ENCODE results near the gene NEK1. TPM values are rescaled to one million over a fixed set of nuclear protein-coding genes. Genes with fewer than 3 reads are reported as not detected.

Gene NEK1
- total RNA-seq, 1 donor from 2014 or later, result 13.0 TPM

DNA sequence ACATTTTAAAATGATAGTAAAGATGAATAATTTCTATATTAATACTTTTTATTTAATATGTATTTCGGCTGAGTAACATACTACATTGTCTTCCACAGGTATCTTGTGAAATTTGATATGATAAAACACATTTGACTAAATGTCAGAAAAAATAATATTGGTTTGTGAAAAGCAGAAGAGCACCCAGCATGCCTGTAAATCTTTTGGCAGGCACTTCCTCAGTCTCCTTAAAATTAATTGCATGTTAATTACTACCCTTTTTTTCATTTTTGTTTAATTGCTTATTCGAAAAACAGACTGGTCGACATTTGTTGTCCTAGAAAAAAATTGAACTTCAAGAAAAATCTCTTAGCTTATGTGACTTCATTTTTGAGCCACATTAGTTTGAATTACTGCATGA, 48.5 kb upstream of the NEK1 start:
- Histone ChIP-seq H3K79me2 (ENCODE audit: insufficient read depth, low read length) (peaks cover 29% of the 10 kb centered on the region), H3K27ac (ENCODE audit: low read depth, low read length) (peak overlapping the region; percentile 94), H3K9ac (ENCODE audit: low read length) (peak overlapping the region; percentile 88), H3K4me1 (ENCODE audit: insufficient read depth, low read length) (peaks cover 21% of the 10 kb centered on the region), H3K36me3 (ENCODE audit: insufficient read depth, low read length) (no peaks in the 10 kb centered on the region), H3K27me3 (ENCODE audit: insufficient read depth, low read length) (no peaks in the 10 kb centered on the region), H2AFZ (ENCODE audit: low read depth, low read length) (no peak overlapping the region), H4K20me1 (ENCODE audit: insufficient read depth, low read length) (peaks cover 3% of the 10 kb centered on the region), H3K9me3 (ENCODE audit: insufficient read depth, low read depth, low read length) (no peaks in the 10 kb centered on the region), H3K4me3 (ENCODE audit: insufficient read depth, low read depth, low read length) (peak overlapping the region; percentile 72), H3K4me2 (ENCODE audit: low read length) (peak overlapping the region; percentile 86)
- no peaks in the 10 kb centered on the region for H3K9me3 Mint-ChIP-seq (ENCODE audit: unreplicated experiment)
- FAIRE-seq, result no peak
- no peak for DNase-seq (ENCODE audit: low read depth)
- peaks cover 23% of the 10 kb centered on the region for H3K4me1 Mint-ChIP-seq (ENCODE audit: low read depth, unreplicated experiment)
- H3K36me3 Mint-ChIP-seq (ENCODE audit: low read depth, unreplicated experiment), result no peaks in the 10 kb centered on the region
- H3K27ac Mint-ChIP-seq (ENCODE audit: unreplicated experiment), result no peak overlapping the region
- no peaks in the 10 kb centered on the region for H3K27me3 Mint-ChIP-seq (ENCODE audit: low read depth, unreplicated experiment)
- TF ChIP-seq, protein P1, sequence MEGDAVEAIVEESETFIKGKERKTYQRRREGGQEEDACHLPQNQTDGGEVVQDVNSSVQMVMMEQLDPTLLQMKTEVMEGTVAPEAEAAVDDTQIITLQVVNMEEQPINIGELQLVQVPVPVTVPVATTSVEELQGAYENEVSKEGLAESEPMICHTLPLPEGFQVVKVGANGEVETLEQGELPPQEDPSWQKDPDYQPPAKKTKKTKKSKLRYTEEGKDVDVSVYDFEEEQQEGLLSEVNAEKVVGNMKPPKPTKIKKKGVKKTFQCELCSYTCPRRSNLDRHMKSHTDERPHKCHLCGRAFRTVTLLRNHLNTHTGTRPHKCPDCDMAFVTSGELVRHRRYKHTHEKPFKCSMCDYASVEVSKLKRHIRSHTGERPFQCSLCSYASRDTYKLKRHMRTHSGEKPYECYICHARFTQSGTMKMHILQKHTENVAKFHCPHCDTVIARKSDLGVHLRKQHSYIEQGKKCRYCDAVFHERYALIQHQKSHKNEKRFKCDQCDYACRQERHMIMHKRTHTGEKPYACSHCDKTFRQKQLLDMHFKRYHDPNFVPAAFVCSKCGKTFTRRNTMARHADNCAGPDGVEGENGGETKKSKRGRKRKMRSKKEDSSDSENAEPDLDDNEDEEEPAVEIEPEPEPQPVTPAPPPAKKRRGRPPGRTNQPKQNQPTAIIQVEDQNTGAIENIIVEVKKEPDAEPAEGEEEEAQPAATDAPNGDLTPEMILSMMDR (IDR thresholded peaks at IDR 0.05; ENCODE audit: insufficient read depth, low read depth, low read length), result no peak
- no peak for TF ChIP-seq EZH2 (IDR thresholded peaks at IDR 0.05; ENCODE audit: insufficient read depth, low read length)
- peak overlapping the region; percentile 92 for H3K4me3 Mint-ChIP-seq (ENCODE audit: unreplicated experiment)

DNA sequence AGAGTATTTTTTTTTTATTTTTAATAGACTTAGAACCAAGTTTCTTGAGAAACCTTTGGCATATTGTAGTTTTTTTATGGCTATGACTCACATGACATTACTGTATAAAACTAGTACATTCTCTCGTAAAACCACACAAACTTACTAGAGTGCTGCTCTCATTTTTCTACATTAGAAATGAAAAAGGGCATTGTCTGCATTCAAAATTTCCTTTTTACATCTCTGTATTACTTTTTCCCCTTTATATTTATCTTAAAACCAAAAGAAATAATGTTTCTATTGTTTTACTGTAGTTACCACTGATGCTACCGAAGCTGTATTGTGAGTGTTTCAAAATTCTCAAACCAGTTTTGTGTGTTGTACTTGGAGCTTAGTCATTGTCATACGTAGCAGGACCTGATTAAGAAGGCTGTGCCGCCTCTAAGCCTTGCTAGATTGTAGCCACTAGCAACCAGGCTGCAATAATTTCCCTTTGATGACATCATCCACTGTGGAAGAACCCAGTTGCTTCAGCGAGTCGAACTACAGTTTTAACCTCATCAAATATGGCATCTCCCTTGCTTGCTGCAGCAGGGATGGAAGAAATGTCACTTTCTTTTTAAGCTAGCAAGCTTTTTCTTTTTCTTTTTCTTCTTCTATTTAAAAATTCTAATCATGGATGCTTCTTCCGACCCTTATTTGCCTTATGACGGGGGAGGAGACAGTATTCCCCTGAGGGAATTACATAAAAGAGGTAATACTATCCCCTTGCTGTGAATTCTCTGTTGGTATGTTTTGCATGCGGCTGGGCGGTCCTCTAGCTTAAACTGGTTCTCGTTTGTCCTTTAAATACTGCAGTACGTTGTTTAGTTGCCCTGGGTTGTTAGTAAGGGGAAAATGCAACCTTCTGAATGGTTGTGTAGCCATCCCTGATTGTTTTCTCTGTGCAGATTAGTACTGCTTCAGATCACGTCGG, 47.6 kb upstream of the NEK1 start:
- peak overlapping the region; percentile 88 for H3K9ac ChIP-seq (ENCODE audit: low read length)
- H3K4me2 ChIP-seq (ENCODE audit: low read length), result peak overlapping the region; percentile 86
- Mint-ChIP-seq H3K4me1 (ENCODE audit: low read depth, unreplicated experiment) (peaks cover 18% of the 10 kb centered on the region), H3K9me3 (ENCODE audit: unreplicated experiment) (no peaks in the 10 kb centered on the region), H3K36me3 (ENCODE audit: low read depth, unreplicated experiment) (no peaks in the 10 kb centered on the region), H3K27me3 (ENCODE audit: low read depth, unreplicated experiment) (no peaks in the 10 kb centered on the region), H3K4me3 (ENCODE audit: unreplicated experiment) (peak overlapping the region; percentile 92), H3K27ac (ENCODE audit: unreplicated experiment) (peak overlapping the region; percentile 98)
- peak overlapping the region; percentile 94 for H3K27ac ChIP-seq (ENCODE audit: low read depth, low read length)
- no peaks in the 10 kb centered on the region for H4K20me1 ChIP-seq (ENCODE audit: insufficient read depth, low read length)
- no peaks in the 10 kb centered on the region for H3K9me3 ChIP-seq (ENCODE audit: insufficient read depth, low read depth, low read length)
- TF ChIP-seq EZH2 (IDR thresholded peaks at IDR 0.05; ENCODE audit: insufficient read depth, low read length), result no peak
- TF ChIP-seq, protein P1 (IDR thresholded peaks at IDR 0.05; ENCODE audit: insufficient read depth, low read depth, low read length), result no peak
- H2AFZ ChIP-seq (ENCODE audit: low read depth, low read length), result peak overlapping the region; percentile 55
- peaks cover 24% of the 10 kb centered on the region for H3K79me2 ChIP-seq (ENCODE audit: insufficient read depth, low read length)
- H3K4me1 ChIP-seq (ENCODE audit: insufficient read depth, low read length), result peaks cover 21% of the 10 kb centered on the region
- no peaks in the 10 kb centered on the region for H3K27me3 ChIP-seq (ENCODE audit: insufficient read depth, low read length)
- H3K36me3 ChIP-seq (ENCODE audit: insufficient read depth, low read length), result no peaks in the 10 kb centered on the region
- FAIRE-seq (peak; percentile 98), DNase-seq (ENCODE audit: low read depth) (peak; percentile 99)
- peak overlapping the region; percentile 72 for H3K4me3 ChIP-seq (ENCODE audit: insufficient read depth, low read depth, low read length)

Measured in astrocyte (in vitro differentiated cells and primary cell).